Measurements from ENCODE around the gene RAB5B.
"Not testable (repeated sequence)": the region's sequence is repeated elsewhere in the genome, so short reads cannot be mapped to it uniquely, and the experiment has no call there.

The RAB5B gene

GRCh38 chr12:55942055-55942454 lies 31.8 kb upstream of the RAB5B start:
- peak; percentile 15 for DNase-seq

GRCh38 chr12:55942577-55943136 lies 31.2 kb upstream of the RAB5B start:
- no peak for DNase-seq

- no peak for DNase-seq
These were observed 27.3 kb upstream of the RAB5B start for GRCh38 chr12:55946553-55946952.

- no peak for DNase-seq
These were observed 18.5 kb upstream of the RAB5B start for GRCh38 chr12:55955344-55955743.

- no peak for DNase-seq
These were observed 17.9 kb upstream of the RAB5B start for GRCh38 chr12:55955800-55956508.

GRCh38 chr12:55957106-55957859 lies 16.6 kb upstream of the RAB5B start:
- DNase-seq = peak; percentile 16

- no peak for DNase-seq
These were observed 10.1 kb upstream of the RAB5B start for GRCh38 chr12:55963760-55964159.

GRCh38 chr12:55965240-55965639 lies 8.6 kb upstream of the RAB5B start:
- no peak for DNase-seq

- no peak for DNase-seq
These were observed 7.9 kb upstream of the RAB5B start, which contains the start of gene PMEL for GRCh38 chr12:55965941-55966407. PMEL (minus strand) TSS chr12:55966042; CDS start chr12:55966011, 31 bp downstream.

GRCh38 chr12:55966408-55967281 lies 7.2 kb upstream of the RAB5B start, which contains the start of gene CDK2:
CDK2 (plus strand) TSS chr12:55966830; CDS start chr12:55967009, 179 bp downstream.
- peak; percentile 45 for DNase-seq

GRCh38 chr12:55969356-55969755 lies 4.5 kb upstream of the RAB5B start:
- DNase-seq = no peak

- no peak for DNase-seq
These were observed 3.1 kb upstream of the RAB5B start for GRCh38 chr12:55970775-55971174.

- no peak for DNase-seq
These were observed 1.8 kb upstream of the RAB5B start for GRCh38 chr12:55972042-55972441.

GRCh38 chr12:55972456-55972855 lies 1.4 kb upstream of the RAB5B start:
- no peak for DNase-seq

- DNase-seq = no peak
These were observed 823 bp upstream of the RAB5B start for GRCh38 chr12:55972911-55973598.

GRCh38 chr12:55974308-55974730 lies 441 bp downstream of the RAB5B start:
- DNase-seq = peak; percentile 2

GRCh38 chr12:55978393-55978792 lies 4.5 kb downstream of the RAB5B start:
- no peak for DNase-seq

- DNase-seq = no peak
These were observed 5.2 kb downstream of the RAB5B start for GRCh38 chr12:55979069-55979468.

- DNase-seq = not testable (repeated sequence)
These were observed 8.0 kb downstream of the RAB5B start for GRCh38 chr12:55981882-55982281.

GRCh38 chr12:55982319-55982936 lies 8.6 kb downstream of the RAB5B start:
- no peak for DNase-seq

- no peak for DNase-seq
These were observed 9.5 kb downstream of the RAB5B start for GRCh38 chr12:55983232-55983842.

Data from DMS79 treated with DMSO at 0.1 percent for 48 hours (cell line).